Activated T-helper 17 cell treated with anti-CD3 and anti-CD28 coated beads, Interleukin-2, amount 50 U/mL, for 72 hours (primary cell): Measurements from ENCODE around the gene OR10G7. TPM values are rescaled to one million over a fixed set of nuclear protein-coding genes. Genes with fewer than 3 reads are reported as not detected.

ENCODE experiments used
- ATAC-seq: fragments of 150-1000 bp; cut with Tn5 transposase; replicated peaks from 2 replicates; pipeline ENCODE4 v1.10.0; 2021; ENCODE audit warnings: mild to moderate bottlenecking, moderate library complexity
- H3K27ac Mint-ChIP-seq: one replicate; pipeline ENCODE4 v1.8.0; 2022; ENCODE audit warnings: mixed read lengths
- H3K27me3 Mint-ChIP-seq: one replicate; pipeline ENCODE4 v1.8.0; 2022; ENCODE audit warnings: mixed read lengths
- H3K36me3 Mint-ChIP-seq: one replicate; pipeline ENCODE4 v1.8.0; 2022; ENCODE audit warnings: low read depth, mild to moderate bottlenecking, mixed read lengths
- H3K4me1 Mint-ChIP-seq: one replicate; pipeline ENCODE4 v1.8.0; 2022; ENCODE audit warnings: mixed read lengths
- H3K4me3 Mint-ChIP-seq: one replicate; pipeline ENCODE4 v1.8.0; 2022; ENCODE audit warnings: mild to moderate bottlenecking, mixed read lengths
- H3K9me3 Mint-ChIP-seq: one replicate; pipeline ENCODE4 v1.8.0; 2022; ENCODE audit warnings: mixed read lengths
- total RNA-seq, 2 donors: library from RNA; stranded (reverse); gene quantifications; one replicate each; pipeline ENCODE4 v1.2.3, GENCODE V29; 2022

Gene OR10G7
- not detected for total RNA-seq

GRCh38 chr11:124041254-124041653, at the start of gene OR10G7:
OR10G7 (minus strand) TSS chr11:124041325; CDS start chr11:124039001, 2,324 bp downstream.
- Mint-ChIP-seq H3K4me3 (no peak within 1 kb of the TSS), H3K36me3 (no peaks in the 10 kb centered on the region)

GRCh38 chr11:124085997-124086846, 45.1 kb upstream of the OR10G7 start:
- H3K9me3 Mint-ChIP-seq = no peaks in the 10 kb centered on the region
- peaks cover 37% of the 10 kb centered on the region for H3K27me3 Mint-ChIP-seq
- H3K4me3 Mint-ChIP-seq = no peak overlapping the region
- no peaks in the 10 kb centered on the region for H3K4me1 Mint-ChIP-seq
- no peak for ATAC-seq
- no peak overlapping the region for H3K27ac Mint-ChIP-seq
- H3K36me3 Mint-ChIP-seq = no peaks in the 10 kb centered on the region

More at GRCh38 chr11:124041254-124041653, at the start of gene OR10G7:
- Mint-ChIP-seq H3K27ac (no peak within 1 kb of the TSS), H3K27me3 (peaks cover 6% of the 10 kb centered on the region), H3K4me1 (no peaks in the 10 kb centered on the region), H3K9me3 (no peaks in the 10 kb centered on the region)
- ATAC-seq = no peak

- no peak for ATAC-seq
- no peaks in the 10 kb centered on the region for H3K4me1 Mint-ChIP-seq
- no peaks in the 10 kb centered on the region for H3K9me3 Mint-ChIP-seq
- H3K4me3 Mint-ChIP-seq = no peak overlapping the region
- H3K36me3 Mint-ChIP-seq = no peaks in the 10 kb centered on the region
- H3K27me3 Mint-ChIP-seq = peaks cover 36% of the 10 kb centered on the region
- no peak overlapping the region for H3K27ac Mint-ChIP-seq
Measured at GRCh38 chr11:124085583-124085982, 44.5 kb upstream of the OR10G7 start.

- Mint-ChIP-seq H3K36me3 (no peaks in the 10 kb centered on the region), H3K27me3 (peaks cover 44% of the 10 kb centered on the region), H3K4me1 (no peaks in the 10 kb centered on the region), H3K9me3 (no peaks in the 10 kb centered on the region), H3K4me3 (no peak overlapping the region), H3K27ac (no peak overlapping the region)
- no peak for ATAC-seq
Measured at GRCh38 chr11:124082371-124082770, 41.2 kb upstream of the OR10G7 start.

GRCh38 chr11:124081483-124081882, 40.4 kb upstream of the OR10G7 start:
- no peaks in the 10 kb centered on the region for H3K36me3 Mint-ChIP-seq
- H3K4me3 Mint-ChIP-seq = no peak overlapping the region
- H3K27ac Mint-ChIP-seq = no peak overlapping the region
- H3K4me1 Mint-ChIP-seq = no peaks in the 10 kb centered on the region
- peaks cover 50% of the 10 kb centered on the region for H3K27me3 Mint-ChIP-seq
- ATAC-seq = no peak
- no peaks in the 10 kb centered on the region for H3K9me3 Mint-ChIP-seq

- Mint-ChIP-seq H3K4me1 (no peaks in the 10 kb centered on the region), H3K27me3 (peaks cover 44% of the 10 kb centered on the region), H3K36me3 (no peaks in the 10 kb centered on the region), H3K4me3 (no peak overlapping the region), H3K9me3 (no peaks in the 10 kb centered on the region), H3K27ac (no peak overlapping the region)
- ATAC-seq = no peak
Measured at GRCh38 chr11:124080327-124081001, 39.3 kb upstream of the OR10G7 start.

- peaks cover 43% of the 10 kb centered on the region for H3K27me3 Mint-ChIP-seq
- H3K4me1 Mint-ChIP-seq = no peaks in the 10 kb centered on the region
- no peak overlapping the region for H3K4me3 Mint-ChIP-seq
- H3K9me3 Mint-ChIP-seq = no peaks in the 10 kb centered on the region
- H3K36me3 Mint-ChIP-seq = no peaks in the 10 kb centered on the region
- H3K27ac Mint-ChIP-seq = no peak overlapping the region
- ATAC-seq = no peak
Measured at GRCh38 chr11:124079631-124080326, 38.7 kb upstream of the OR10G7 start.

GRCh38 chr11:124078591-124078990, 37.5 kb upstream of the OR10G7 start:
- no peaks in the 10 kb centered on the region for H3K36me3 Mint-ChIP-seq
- no peaks in the 10 kb centered on the region for H3K9me3 Mint-ChIP-seq
- no peaks in the 10 kb centered on the region for H3K4me1 Mint-ChIP-seq
- H3K27ac Mint-ChIP-seq = no peak overlapping the region
- peaks cover 37% of the 10 kb centered on the region for H3K27me3 Mint-ChIP-seq
- ATAC-seq = no peak
- H3K4me3 Mint-ChIP-seq = no peak overlapping the region

- no peaks in the 10 kb centered on the region for H3K9me3 Mint-ChIP-seq
- no peaks in the 10 kb centered on the region for H3K4me1 Mint-ChIP-seq
- no peak for ATAC-seq
- H3K36me3 Mint-ChIP-seq = no peaks in the 10 kb centered on the region
- peaks cover 30% of the 10 kb centered on the region for H3K27me3 Mint-ChIP-seq
- H3K4me3 Mint-ChIP-seq = no peak overlapping the region
- no peak overlapping the region for H3K27ac Mint-ChIP-seq
Measured at GRCh38 chr11:124077266-124077665, 36.1 kb upstream of the OR10G7 start.

- Mint-ChIP-seq H3K9me3 (no peaks in the 10 kb centered on the region), H3K36me3 (no peaks in the 10 kb centered on the region), H3K27me3 (peaks cover 27% of the 10 kb centered on the region), H3K4me3 (peak overlapping the region; percentile 47), H3K4me1 (no peaks in the 10 kb centered on the region), H3K27ac (no peak overlapping the region)
- peak; percentile 29 for ATAC-seq
Measured at GRCh38 chr11:124075841-124076651, 34.9 kb upstream of the OR10G7 start.

GRCh38 chr11:124075492-124075840, 34.3 kb upstream of the OR10G7 start:
- peaks cover 26% of the 10 kb centered on the region for H3K27me3 Mint-ChIP-seq
- no peaks in the 10 kb centered on the region for H3K9me3 Mint-ChIP-seq
- peak overlapping the region; percentile 47 for H3K4me3 Mint-ChIP-seq
- H3K27ac Mint-ChIP-seq = no peak overlapping the region
- ATAC-seq = no peak
- no peaks in the 10 kb centered on the region for H3K36me3 Mint-ChIP-seq
- H3K4me1 Mint-ChIP-seq = no peaks in the 10 kb centered on the region

GRCh38 chr11:124074554-124074953, 33.4 kb upstream of the OR10G7 start:
- no peak for ATAC-seq
- peaks cover 30% of the 10 kb centered on the region for H3K27me3 Mint-ChIP-seq
- no peaks in the 10 kb centered on the region for H3K4me1 Mint-ChIP-seq
- no peaks in the 10 kb centered on the region for H3K9me3 Mint-ChIP-seq
- H3K4me3 Mint-ChIP-seq = no peak overlapping the region
- no peak overlapping the region for H3K27ac Mint-ChIP-seq
- H3K36me3 Mint-ChIP-seq = no peaks in the 10 kb centered on the region

GRCh38 chr11:124072147-124072546, 31.0 kb upstream of the OR10G7 start:
- Mint-ChIP-seq H3K4me3 (no peak overlapping the region), H3K27me3 (peaks cover 32% of the 10 kb centered on the region), H3K27ac (no peak overlapping the region), H3K9me3 (no peaks in the 10 kb centered on the region), H3K36me3 (no peaks in the 10 kb centered on the region), H3K4me1 (no peaks in the 10 kb centered on the region)
- no peak for ATAC-seq

- H3K9me3 Mint-ChIP-seq = no peaks in the 10 kb centered on the region
- H3K27me3 Mint-ChIP-seq = peaks cover 32% of the 10 kb centered on the region
- ATAC-seq = no peak
- no peak overlapping the region for H3K4me3 Mint-ChIP-seq
- no peaks in the 10 kb centered on the region for H3K4me1 Mint-ChIP-seq
- no peak overlapping the region for H3K27ac Mint-ChIP-seq
- no peaks in the 10 kb centered on the region for H3K36me3 Mint-ChIP-seq
Measured at GRCh38 chr11:124071623-124071948, 30.5 kb upstream of the OR10G7 start.
